Neural progenitor cell (in vitro differentiated cells): Measurements from ENCODE around the gene LPAR4.

Experiments
- EZH2 ChIP-seq: fragments of 200-600 bp; sonication (generic); IDR thresholded peaks from 2 replicates; pipeline ENCODE4 v1.6.1; 2017; ENCODE audit warnings: antibody characterized with exemption, mild to moderate bottlenecking, moderate library complexity
- EZH2phosphoT487 ChIP-seq: fragments of 200-600 bp; sonication (generic); IDR thresholded peaks from 2 replicates; pipeline ENCODE4 v1.6.1; 2017; ENCODE audit warnings: antibody characterized with exemption
- TF ChIP-seq, protein P1 (sequence below): fragments of 200-600 bp; sonication (generic); IDR thresholded peaks from 2 replicates; pipeline ENCODE4 v1.5.1; 2017; ENCODE audit warnings: antibody characterized with exemption, mild to moderate bottlenecking

DNA sequence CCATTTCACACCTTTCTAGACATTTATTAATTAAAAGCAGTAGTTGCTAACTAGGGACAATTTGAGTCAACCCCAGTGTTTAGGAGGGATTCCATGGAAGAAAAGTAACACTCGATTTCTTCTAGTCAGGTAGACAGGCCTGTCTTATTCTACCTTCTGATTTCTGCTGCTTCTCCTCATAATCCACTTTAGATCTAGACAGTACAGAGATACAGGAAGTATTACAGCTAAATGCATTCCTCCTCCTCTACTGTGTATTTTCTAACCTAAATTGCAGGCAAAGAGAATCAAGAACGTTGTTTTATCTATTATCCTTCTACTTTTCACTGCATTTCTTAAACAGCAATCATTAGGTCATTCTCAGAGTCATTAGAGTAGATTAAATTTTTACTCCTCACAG lies 52.6 kb downstream of the LPAR4 start:
- no peak for TF ChIP-seq EZH2
- TF ChIP-seq, protein P1, sequence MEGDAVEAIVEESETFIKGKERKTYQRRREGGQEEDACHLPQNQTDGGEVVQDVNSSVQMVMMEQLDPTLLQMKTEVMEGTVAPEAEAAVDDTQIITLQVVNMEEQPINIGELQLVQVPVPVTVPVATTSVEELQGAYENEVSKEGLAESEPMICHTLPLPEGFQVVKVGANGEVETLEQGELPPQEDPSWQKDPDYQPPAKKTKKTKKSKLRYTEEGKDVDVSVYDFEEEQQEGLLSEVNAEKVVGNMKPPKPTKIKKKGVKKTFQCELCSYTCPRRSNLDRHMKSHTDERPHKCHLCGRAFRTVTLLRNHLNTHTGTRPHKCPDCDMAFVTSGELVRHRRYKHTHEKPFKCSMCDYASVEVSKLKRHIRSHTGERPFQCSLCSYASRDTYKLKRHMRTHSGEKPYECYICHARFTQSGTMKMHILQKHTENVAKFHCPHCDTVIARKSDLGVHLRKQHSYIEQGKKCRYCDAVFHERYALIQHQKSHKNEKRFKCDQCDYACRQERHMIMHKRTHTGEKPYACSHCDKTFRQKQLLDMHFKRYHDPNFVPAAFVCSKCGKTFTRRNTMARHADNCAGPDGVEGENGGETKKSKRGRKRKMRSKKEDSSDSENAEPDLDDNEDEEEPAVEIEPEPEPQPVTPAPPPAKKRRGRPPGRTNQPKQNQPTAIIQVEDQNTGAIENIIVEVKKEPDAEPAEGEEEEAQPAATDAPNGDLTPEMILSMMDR, result no peak
- no peak for TF ChIP-seq EZH2phosphoT487
